ENCODE measurements around the gene LCE1D.

The LCE1D gene, protein sequence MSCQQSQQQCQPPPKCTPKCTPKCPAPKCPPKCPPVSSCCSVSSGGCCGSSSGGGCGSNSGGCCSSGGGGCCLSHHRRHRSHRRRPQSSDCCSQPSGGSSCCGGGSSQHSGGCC

GRCh38 chr1:152796421-152796820, at the start of gene LCE1D:
LCE1D (plus strand) TSS chr1:152796721; CDS start chr1:152797795, 1,074 bp downstream.
- DNase-seq = no peak

- no peak for DNase-seq
Measured at GRCh38 chr1:152747831-152748230, 48.7 kb upstream of the LCE1D start.

- DNase-seq = peak; percentile 18
Measured at GRCh38 chr1:152752225-152752624, 44.3 kb upstream of the LCE1D start.

DNA sequence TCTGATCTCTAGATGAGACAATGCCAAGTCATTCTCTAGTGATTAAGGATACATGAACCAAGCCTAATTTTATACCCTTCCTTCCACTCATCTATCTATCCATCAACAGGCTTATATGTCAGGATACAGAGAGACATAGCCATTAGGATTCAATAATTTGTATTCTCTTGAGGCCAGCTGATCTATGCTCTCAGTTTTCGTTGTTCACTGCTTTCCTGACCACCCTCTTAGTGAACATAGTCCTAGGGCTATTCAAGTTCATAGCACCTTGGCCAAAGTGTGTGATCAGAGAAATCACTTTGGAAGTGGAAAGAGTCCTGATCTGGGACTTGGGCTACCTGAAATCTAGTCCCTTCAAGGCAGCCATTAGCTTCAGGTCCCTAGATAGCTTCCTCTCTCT, 42.9 kb upstream of the LCE1D start:
- DNase-seq = no peak

GRCh38 chr1:152756872-152757271, 39.6 kb upstream of the LCE1D start:
- no peak for DNase-seq

GRCh38 chr1:152757747-152758146, 38.8 kb upstream of the LCE1D start, which contains the start of gene KPRP:
KPRP (plus strand) TSS chr1:152758025; CDS start chr1:152759589, 1,564 bp downstream.
- no peak for DNase-seq

GRCh38 chr1:152758636-152759035, 37.9 kb upstream of the LCE1D start:
- DNase-seq = no peak

- no peak for DNase-seq
Measured at GRCh38 chr1:152759453-152760173, 36.9 kb upstream of the LCE1D start.

- DNase-seq = no peak
Measured at GRCh38 chr1:152760551-152761190, 35.9 kb upstream of the LCE1D start.

GRCh38 chr1:152761609-152762213, 34.8 kb upstream of the LCE1D start:
- DNase-seq = no peak

DNA sequence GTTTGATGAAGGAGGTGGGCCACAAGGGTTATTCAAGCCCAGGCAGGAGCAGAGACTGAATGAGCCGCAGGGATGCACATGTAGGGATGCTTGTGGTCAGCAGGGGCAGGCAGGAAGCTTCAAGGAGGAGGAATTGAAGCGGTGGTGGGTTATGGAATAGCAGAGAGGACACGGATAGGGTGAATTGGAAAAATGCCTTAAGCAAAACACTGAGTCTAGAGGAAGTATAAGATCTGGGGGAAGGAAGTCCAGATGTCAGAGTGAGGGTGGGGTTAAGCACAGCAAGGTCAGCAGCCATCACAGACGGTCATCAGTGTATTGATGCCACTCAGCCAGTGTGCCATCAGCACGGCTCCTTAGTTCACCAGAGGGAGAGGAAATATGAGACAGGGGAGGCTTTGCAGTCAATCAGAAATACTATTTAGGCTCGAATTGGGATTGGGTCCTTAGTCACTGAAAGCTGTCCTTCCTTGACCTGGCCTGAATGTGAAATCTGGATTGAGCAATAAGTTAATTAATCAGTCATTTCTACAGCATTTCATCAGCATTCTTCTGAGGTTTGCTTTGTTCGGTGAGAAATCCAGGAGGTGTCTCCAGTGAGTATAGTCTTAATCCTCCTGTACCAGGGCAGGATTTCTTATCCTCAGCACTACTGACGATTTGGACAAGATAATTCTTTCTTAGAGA, 27.5 kb upstream of the LCE1D start:
- DNase-seq = no peak

- DNase-seq = no peak
Measured at GRCh38 chr1:152770411-152770810, 26.1 kb upstream of the LCE1D start.

DNA sequence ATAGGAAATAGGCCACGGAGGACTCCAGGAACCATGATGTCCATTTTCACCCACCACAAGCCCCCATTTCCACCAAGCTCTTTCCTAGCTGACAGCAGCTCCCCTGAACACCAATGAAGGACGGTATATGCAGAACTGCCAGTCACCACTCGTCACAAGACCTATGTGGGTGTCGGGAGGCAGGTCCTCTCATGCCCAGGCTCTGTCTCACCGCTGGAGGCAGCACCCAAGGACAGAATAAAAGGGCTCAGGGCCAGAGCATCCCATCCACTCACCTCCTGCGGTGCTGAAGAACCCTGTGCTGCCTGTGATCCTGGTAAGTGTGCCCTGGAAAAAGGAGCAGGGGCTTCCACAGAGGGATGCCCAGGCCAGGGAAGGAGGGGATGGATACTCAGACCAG, 21.6 kb upstream of the LCE1D start, which contains the start of gene LCE1F:
TSS of gene LCE1F (plus strand) at position 266 of the 400 bp plus-strand sequence. CDS start 1,232 bp downstream, outside the sequence.
- DNase-seq = no peak

DNA sequence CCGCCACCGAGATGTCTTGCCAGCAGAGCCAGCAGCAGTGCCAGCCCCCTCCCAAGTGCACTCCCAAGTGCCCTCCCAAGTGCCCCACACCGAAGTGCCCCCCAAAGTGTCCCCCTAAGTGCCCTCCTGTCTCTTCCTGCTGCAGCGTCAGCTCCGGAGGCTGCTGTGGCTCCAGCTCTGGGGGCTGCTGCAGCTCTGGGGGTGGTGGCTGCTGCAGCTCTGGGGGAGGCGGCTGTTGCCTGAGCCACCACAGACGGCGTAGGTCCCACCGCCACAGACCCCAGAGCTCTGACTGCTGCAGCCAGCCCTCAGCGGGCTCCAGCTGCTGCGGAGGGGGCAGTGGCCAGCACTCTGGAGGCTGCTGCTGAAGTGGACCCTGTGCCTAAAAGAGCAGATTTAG, 20.2 kb upstream of the LCE1D start:
- no peak for DNase-seq

- no peak for DNase-seq
Measured at GRCh38 chr1:152777510-152778137, 18.9 kb upstream of the LCE1D start.

GRCh38 chr1:152783095-152783494, 13.4 kb upstream of the LCE1D start:
- DNase-seq = no peak

DNA sequence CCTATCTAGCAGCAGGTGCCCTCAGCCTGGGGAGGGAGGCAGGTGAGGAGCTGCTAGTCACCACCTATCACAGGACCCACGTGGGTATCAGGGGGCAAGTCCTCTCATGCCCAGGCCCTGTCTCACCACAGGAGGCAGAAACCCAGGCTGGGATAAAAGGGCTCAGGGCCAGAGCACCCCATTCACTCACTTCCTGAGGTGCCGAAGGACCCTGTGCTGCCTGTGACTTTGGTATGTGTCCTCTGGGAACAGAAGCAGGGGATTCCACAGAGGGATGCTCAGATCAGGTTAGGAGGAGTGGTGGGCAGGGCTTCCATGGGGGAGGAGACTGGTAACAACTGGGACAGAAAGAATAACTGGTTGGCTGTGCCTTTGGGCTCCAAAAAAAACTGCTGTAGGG, 10.4 kb upstream of the LCE1D start, which contains the start of gene LCE1E:
TSS of gene LCE1E (plus strand) at position 181 of the 400 bp plus-strand sequence. CDS start 1,043 bp downstream, outside the sequence.
- no peak for DNase-seq

GRCh38 chr1:152795686-152796085, 835 bp upstream of the LCE1D start:
- DNase-seq = no peak

GRCh38 chr1:152801333-152801732, 4.8 kb downstream of the LCE1D start:
- DNase-seq = no peak

DNA sequence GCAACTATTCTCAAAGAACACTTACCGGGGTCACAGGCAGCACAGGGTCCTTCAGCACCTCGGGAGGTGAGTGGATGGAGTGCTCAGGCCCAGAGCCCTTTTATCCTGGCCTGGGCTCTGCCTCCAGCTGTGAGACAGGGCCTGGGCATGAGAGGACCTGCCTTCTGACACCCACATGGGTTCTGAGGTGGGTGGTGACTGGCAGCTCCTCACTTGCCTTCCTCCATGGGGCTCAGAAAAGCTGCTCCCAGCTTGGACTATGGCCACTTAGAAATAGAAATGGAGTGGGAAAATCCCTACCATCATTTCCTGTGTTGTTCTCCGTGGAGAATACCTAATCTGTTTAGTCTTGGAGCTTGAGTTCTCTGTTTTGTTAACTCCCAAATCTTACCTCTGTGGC, 10.1 kb downstream of the LCE1D start, which contains the start of gene LCE1C:
TSS of gene LCE1C (minus strand) at position 76 of the 400 bp plus-strand sequence. CDS start 1,173 bp downstream, outside the sequence.
- no peak for DNase-seq

- no peak for DNase-seq
Measured at GRCh38 chr1:152811050-152811449, 14.5 kb downstream of the LCE1D start.

GRCh38 chr1:152811671-152812070, 15.2 kb downstream of the LCE1D start, which contains the start of gene LCE1B:
LCE1B (plus strand) TSS chr1:152811971; CDS start chr1:152812447, 476 bp downstream.
- DNase-seq = no peak

Data from NCI-H226 (cell line).